Limb (tissue), 2 donors: ENCODE measurements around the gene PSORS1C2.

Experiments
- DNase-seq, 2 donors: peaks; one replicate each; pipeline ENCODE4 v3.0.0-alpha.2; 2016; ENCODE audit errors: extremely low spot score in 2 of 2

The PSORS1C2 gene

DNA sequence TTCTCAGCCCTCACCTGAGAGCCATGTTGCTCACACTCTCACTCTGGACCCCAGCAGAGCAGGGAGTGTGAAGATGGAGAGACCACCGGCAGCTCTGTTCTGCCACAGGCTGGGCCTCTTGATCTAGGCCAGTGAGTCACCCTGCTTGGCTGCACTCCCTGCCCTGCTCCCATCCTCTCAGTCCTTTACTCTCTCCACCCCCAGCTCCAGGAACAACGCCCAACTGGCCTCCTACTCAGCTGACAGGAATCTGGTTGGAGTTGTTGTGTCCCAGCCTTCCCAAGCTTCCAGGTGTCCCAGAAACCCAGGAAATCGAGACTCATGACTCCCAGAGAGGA, 24.4 kb downstream of the PSORS1C2 start, which contains the start of gene PSORS1C1:
PSORS1C1 (plus strand) TSS at position 260 of the 338 bp plus-strand sequence. CDS start 14,833 bp downstream, outside the sequence.
- DNase-seq = no peak

DNA sequence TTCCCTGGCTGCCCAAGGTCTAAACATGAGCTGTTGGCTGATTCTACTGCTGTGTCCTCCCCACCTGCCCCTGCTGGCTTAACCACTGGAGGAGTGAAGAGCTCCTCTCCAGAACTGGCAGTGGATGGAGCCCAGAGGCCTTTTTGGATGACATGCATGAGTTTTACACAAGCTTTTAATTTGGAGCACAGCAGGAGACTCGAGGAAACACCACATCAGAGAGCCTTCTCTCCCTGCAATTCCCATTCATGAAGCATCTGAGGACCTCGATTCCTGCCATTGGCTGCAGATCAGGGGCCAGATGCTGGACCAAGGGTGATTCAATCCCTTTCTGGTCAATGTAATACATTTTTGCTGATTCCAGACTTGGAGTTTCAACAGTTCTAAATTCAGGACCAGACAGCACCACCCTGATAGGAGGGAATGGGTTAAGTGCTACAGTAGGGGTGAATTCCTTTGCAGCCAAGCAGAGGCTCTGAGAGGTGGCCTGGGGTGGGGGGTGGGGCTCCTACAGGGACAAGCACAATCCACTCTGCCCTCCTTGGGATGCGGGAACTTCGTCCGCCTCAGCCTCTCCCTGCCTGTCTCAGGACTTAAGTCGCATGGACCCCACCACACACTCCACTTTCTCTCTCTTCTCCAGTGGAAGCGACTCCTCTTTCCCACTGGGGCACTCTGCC, 24.9 kb downstream of the PSORS1C2 start:
- no peak for DNase-seq

DNA sequence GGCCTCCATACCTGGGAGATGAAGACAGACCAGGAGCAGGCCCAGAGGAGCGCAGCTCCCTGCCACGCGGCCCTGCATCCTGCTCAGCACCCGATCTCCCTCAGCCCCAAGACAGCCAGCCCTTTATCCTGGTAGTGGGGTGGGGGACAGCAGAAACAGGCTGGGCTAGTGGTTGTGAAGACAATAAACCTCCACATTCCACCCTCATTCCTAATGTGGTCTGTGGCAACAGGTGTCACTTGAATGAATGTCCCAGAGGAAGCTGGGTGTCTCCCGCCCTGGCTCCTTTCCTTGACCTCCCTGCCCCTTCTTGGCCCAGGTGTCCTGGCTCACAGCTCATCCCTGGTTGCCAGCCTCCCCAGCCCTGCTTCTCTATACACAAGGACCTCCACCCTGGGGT, 26.4 kb downstream of the PSORS1C2 start, which contains the start of gene C6orf15:
C6orf15 (minus strand) TSS at position 98 of the 400 bp plus-strand sequence; CDS start at position 78, 20 bp downstream.
- DNase-seq = no peak

GRCh38 chr6:31111712-31112111, 27.2 kb downstream of the PSORS1C2 start:
- DNase-seq = no peak

- DNase-seq = no peak
Observed at GRCh38 chr6:31110825-31111582, 27.9 kb downstream of the PSORS1C2 start.

GRCh38 chr6:31107052-31107451, 31.8 kb downstream of the PSORS1C2 start:
- no peak for DNase-seq

DNA sequence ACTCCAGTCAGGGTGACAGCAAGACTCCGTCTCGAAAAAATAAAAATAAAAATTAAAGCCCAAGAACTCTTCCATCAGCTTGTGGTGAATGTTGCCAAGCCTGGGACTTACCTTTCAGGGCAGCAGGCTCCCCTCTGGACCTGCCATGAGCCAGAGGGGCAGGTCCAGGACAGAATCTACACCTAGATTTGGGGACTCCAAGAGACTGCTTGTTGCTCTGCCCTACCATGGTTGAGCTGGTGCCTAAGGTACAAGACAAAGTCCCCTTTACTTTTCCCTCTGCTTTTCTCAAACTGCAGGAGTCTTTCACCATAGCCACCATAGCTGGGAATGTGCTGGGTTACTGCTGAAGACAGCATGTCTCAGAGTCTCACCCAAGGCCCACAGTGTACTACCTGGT, 35.7 kb downstream of the PSORS1C2 start:
- DNase-seq = no peak

DNA sequence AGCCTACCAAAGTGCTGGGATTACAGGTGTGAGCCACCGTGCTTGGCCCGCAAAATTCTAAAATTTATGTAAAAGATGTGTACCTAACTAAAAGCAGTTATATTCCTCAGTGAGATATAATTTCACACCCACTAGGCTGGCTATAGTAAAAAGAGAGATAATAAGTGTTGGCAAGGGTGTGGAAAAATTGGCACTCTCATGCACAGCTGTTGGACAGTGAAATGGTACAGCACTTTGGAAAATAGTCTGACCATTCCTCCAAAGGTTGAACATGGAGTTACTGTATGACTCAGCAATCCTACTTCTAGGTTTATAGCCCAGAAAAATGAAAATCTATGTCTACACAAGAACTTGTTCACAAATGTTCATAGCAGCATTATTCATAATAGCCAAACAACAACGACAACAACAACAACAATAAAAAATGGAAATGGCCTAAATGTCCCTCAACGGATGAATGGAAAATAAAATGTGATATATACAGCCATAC, 40.4 kb downstream of the PSORS1C2 start:
- no peak for DNase-seq

DNA sequence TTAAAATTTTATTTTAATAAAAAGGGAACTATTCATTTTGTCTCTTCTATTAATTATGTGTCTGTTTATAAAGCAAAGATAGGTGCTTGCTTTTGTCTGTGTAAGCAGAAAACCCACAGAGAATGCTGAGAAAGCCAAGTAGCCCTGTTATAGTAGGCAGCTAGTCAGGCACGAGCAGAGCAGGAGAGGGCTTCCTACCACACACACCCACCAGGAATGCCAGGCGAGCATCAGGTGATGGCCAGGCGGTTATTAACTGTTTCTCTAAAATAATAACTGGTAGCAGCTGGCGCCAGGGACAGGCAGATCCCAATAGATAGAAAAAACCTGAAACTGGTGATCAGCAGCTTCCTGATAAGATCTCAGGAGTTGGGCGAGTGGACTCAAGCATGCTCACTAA, 42.2 kb downstream of the PSORS1C2 start:
- DNase-seq = no peak

DNA sequence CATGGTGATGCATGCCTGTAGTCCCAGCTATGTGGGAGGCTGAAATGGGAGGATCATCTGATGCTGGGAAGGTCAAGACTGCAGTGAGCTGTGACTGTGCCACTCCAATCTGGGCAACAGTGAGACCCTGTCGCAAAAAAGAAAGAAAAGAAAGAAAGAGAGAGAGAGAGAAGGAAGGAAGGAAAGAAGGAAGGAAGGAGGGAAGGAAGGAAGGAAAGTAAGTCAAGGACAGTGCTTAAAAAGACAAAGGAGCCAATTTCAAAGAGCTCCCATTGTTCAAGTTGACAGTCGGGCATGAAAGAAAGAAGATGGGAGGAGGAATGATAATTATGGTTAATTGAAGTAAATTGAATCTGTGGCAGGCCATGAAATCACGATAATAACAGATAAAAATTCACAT, 42.7 kb downstream of the PSORS1C2 start:
- no peak for DNase-seq

DNA sequence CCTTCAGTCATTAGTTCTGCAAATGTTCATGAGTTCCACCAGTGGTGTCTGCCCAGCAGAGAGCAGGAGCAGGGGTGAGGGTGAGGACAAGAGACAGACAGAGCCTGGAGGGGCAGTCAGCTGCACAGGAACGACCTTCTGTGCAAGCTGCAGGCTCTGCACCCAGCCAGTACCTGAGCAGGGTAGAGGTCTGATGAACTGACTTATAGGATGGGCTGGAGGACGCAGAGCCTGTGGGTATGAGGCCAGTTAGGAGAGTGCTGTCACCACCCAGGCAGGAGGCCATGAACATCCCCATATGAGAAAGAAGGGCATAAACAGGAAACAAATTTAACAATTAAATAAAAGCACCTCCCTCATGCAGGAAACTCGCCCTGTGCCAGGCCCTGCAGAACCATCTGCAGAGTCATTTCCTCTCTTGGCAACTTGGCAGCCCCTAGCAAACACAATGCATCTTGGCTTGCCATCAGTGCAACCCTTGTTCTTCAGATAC, 44.4 kb downstream of the PSORS1C2 start:
- DNase-seq = no peak

- no peak for DNase-seq
Observed at GRCh38 chr6:31092769-31093505, 45.9 kb downstream of the PSORS1C2 start.

GRCh38 chr6:31092238-31092637, 46.6 kb downstream of the PSORS1C2 start:
- DNase-seq = no peak

- no peak for DNase-seq
Observed at GRCh38 chr6:31091680-31092079, 47.2 kb downstream of the PSORS1C2 start.

DNA sequence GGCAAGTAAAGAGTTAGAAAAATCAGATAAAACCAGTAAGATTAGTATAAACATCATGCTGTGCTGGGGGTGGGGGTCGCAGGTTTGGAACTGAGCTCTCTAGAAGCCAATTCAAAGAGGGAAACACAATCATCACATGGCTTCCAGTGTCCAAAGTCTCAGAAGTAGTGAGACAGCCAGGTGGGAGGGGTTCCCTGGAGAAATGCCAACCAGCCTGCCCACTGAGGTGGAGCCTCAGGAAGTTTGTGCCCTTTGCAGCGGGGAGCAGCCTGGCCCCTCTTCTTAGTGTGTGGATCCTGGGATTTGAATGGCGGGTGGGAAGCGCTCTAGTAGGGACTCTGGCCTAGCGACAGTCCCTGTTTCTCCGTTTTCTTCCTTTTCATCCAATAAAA, 47.9 kb downstream of the PSORS1C2 start:
- no peak for DNase-seq

- no peak for DNase-seq
Observed at GRCh38 chr6:31090275-31090972, 48.4 kb downstream of the PSORS1C2 start.
